Measurements from ENCODE around the gene CLINT1. TPM values are rescaled to one million over a fixed set of nuclear protein-coding genes. Genes with fewer than 3 reads are reported as not detected.

Gene CLINT1
- total RNA-seq, 2 experiments from 2014 or later, result 69.7 to 70.1 TPM

DNA sequence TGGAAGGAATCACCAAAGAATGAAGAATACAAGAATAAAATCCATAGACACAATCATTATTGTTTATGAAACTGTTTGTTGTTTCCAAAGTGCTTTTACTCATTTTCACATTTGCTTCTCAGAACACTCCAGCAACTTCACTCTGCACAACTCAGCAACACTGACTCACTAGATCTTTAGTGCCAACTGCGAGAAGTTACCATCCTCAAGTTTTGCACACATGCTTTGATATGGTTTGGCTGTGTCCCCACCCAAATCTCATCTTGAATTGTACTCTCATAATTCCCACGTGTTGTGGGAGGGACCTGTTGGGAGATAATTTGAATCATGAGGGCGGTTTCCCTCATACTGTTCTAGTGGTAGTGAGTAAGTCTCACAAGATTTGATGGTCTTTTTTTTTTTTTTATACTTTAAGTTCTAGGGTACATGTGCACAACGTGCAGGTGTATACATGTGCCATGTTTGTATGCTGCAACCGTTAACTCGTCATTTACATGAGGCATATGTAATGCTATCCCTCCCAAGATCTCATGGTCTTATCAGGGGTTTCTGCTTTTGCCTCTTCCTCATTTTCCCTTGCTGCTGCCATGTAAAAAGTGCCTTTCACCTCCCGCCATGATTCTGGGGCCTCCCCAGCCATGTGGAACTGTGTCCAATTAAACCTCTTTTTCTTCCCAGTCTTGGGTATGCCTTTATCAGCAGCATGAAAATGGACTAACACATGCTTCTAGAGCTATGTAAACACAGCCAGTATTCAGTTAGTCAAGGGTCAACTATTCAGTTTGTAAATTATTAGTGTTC is 36.9 kb downstream of the CLINT1 start:
- Mint-ChIP-seq H3K27me3 (no peaks in the 10 kb centered on the region), H3K4me3 (no peak overlapping the region), H3K4me1 (peaks cover 6% of the 10 kb centered on the region), H3K27ac (no peak overlapping the region), H3K36me3 (peaks cover 13% of the 10 kb centered on the region), H3K9me3 (no peaks in the 10 kb centered on the region)
- DNase-seq, result no peak
- POLR2A ChIA-PET, result no interaction called here
- no peak for ATAC-seq (ENCODE audit: low read depth)

DNA sequence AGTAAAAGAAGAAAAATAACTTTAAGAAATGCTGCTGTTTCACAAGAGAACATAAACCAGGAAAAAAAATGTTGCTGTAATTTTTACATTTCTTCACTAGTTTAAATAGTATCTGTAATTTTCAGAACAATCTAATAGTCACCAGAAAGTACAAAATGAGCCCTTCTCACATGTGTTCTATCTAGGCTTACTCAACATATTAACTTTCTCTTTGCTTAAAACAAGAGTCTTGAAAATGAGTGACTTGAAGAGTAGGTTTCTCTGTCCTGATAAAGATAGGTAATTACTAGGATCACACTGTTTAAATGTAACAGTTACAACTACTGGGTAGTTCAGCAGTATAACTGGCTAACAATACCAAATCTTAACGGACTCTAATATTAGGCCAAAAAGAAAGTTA is 37.5 kb downstream of the CLINT1 start:
- ATAC-seq (ENCODE audit: low read depth) (no peak), DNase-seq (no peak)
- no peak overlapping the region for H3K27ac Mint-ChIP-seq
- no peaks in the 10 kb centered on the region for H3K27me3 Mint-ChIP-seq
- H3K9me3 Mint-ChIP-seq, result no peaks in the 10 kb centered on the region
- H3K36me3 Mint-ChIP-seq, result peaks cover 13% of the 10 kb centered on the region
- POLR2A ChIA-PET, result no interaction called here
- peaks cover 6% of the 10 kb centered on the region for H3K4me1 Mint-ChIP-seq
- no peak overlapping the region for H3K4me3 Mint-ChIP-seq

DNA sequence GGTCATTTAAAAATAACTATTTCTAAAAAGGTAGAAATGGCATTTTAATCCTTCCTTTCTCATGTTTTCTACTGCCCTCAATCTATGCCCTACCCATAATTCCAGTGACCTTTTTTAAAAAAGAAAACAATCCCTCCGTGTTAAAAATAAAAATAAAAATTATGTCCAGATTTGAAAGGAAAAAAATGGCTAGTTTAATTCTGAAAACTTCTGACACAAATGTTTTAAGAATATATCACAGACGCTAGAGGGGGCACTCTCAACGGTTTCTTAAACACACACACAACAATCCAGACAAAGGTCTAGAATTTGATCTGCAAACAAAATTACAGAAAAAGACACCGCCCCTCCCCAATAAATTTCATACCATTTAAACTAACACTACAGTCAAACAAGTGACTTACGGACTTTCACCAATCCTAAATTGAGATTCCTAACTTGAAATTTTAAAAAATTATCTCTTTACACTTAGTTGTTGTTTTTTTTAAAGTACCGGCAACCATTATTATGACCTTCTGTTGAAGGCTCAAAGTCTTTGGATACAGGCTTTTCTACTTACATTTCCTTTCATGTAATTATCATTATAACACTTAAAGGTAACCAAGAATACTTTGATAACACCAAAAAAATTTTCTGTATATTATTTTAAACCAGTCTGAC is 38.2 kb downstream of the CLINT1 start:
- Mint-ChIP-seq H3K9me3 (no peaks in the 10 kb centered on the region), H3K4me1 (peaks cover 5% of the 10 kb centered on the region), H3K27ac (no peak overlapping the region), H3K4me3 (no peak overlapping the region), H3K27me3 (no peaks in the 10 kb centered on the region), H3K36me3 (peaks cover 13% of the 10 kb centered on the region)
- ATAC-seq (ENCODE audit: low read depth) (no peak), DNase-seq (no peak)
- POLR2A ChIA-PET, result no interaction called here

DNA sequence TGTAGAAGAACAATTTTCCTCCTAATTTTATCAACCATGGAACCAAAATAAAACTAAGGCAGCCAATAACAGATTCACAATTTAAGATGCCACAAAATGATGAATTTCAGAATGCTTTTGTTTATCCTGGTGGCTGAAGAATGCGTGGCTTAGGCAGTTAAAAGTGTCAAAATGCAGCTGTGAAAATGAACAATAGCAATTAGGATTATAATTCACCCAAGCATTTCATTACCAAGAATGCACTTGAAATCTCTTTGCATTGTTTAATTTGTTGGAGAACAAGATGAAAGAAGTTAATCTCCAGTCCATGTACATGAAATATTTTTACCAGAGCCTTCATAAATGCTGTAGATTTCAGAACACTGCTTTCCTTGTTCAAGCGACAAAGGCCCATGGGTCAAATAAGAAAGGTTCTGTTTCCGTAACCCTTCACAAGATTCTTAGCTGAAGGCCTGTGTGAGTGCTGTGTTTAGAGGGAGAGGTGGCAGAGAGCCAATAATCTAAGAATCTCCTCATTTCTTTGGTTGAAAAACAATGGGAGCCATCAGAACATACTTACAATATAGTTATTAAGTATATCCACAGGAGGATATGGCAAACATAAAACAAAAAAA is 39.3 kb downstream of the CLINT1 start:
- DNase-seq, result no peak
- Mint-ChIP-seq H3K27me3 (no peaks in the 10 kb centered on the region), H3K9me3 (no peaks in the 10 kb centered on the region), H3K4me1 (peaks cover 5% of the 10 kb centered on the region), H3K4me3 (no peak overlapping the region), H3K27ac (no peak overlapping the region), H3K36me3 (peaks cover 13% of the 10 kb centered on the region)
- POLR2A ChIA-PET, result no interaction called here
- no peak for ATAC-seq (ENCODE audit: low read depth)

DNA sequence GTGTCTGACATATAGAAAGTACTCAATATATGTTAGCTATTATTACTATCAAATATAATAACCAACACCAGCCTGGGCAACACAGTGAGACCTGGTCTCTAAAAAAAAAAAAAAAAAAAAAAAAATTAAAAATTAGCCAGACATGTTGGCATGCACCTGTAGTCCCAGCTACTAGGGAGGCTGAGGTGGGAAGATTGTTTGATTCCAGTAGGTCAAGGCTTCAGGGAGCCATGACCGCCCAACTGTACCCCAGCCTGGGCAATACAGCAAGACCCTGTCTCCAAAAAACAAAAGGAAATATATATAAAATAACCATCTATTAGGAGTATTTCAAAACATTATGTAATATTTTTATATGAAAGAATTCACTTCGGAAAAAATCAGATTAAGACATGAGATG is 40.6 kb downstream of the CLINT1 start:
- Mint-ChIP-seq H3K27me3 (no peaks in the 10 kb centered on the region), H3K27ac (no peak overlapping the region), H3K36me3 (peaks cover 7% of the 10 kb centered on the region), H3K4me3 (no peak overlapping the region), H3K9me3 (no peaks in the 10 kb centered on the region), H3K4me1 (peaks cover 5% of the 10 kb centered on the region)
- no peak for ATAC-seq (ENCODE audit: low read depth)
- DNase-seq, result no peak
- POLR2A ChIA-PET, result interaction anchor here (0.7 kb wide), 1 partner anchor 466 kb away, joined by 3 read pairs; no protein-coding TSS in a partner anchor

DNA sequence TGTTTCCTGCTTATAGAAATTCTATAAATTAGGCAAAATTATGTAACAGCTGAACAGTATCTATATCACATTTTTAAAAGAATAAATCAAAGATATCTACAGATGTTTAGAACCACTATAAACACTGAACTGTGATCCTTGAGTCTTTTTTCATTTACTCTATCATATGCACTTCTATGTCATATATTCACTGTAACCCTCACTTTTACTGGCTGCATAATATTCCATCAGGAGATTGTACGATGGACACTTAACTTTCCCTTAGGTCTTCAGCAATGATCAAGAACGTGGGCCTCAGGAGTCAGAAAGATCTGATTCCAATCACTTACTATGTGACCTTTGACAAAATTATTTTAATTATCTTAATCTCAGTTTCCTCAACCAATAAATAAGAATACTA is 41.0 kb downstream of the CLINT1 start:
- H3K4me1 Mint-ChIP-seq, result peaks cover 5% of the 10 kb centered on the region
- no peak overlapping the region for H3K4me3 Mint-ChIP-seq
- no peaks in the 10 kb centered on the region for H3K9me3 Mint-ChIP-seq
- H3K27ac Mint-ChIP-seq, result no peak overlapping the region
- ATAC-seq (ENCODE audit: low read depth) (no peak), DNase-seq (no peak)
- H3K27me3 Mint-ChIP-seq, result no peaks in the 10 kb centered on the region
- POLR2A ChIA-PET, result no interaction called here
- peaks cover 7% of the 10 kb centered on the region for H3K36me3 Mint-ChIP-seq

DNA sequence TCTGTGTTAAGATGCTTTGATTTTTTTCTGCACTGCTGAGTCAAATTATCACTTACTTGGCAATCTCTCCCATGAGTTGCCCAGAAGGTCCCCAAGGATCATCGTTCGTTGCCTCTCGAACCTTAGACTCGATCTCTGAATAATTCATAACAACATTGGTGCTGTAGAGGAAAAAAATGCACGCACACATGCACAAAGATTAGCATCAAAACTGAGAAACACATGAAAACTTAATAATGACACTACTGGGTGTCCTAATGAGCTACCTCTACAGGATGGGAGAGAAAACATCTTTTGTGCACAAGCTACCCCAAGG is 41.6 kb downstream of the CLINT1 start:
- Mint-ChIP-seq H3K36me3 (peaks cover 7% of the 10 kb centered on the region), H3K9me3 (no peaks in the 10 kb centered on the region), H3K27ac (no peak overlapping the region), H3K4me1 (peaks cover 5% of the 10 kb centered on the region), H3K4me3 (no peak overlapping the region), H3K27me3 (no peaks in the 10 kb centered on the region)
- POLR2A ChIA-PET, result interaction anchor here (0.9 kb wide), 1 partner anchor 132 kb away, joined by 3 read pairs; no protein-coding TSS in a partner anchor
- ATAC-seq (ENCODE audit: low read depth) (no peak), DNase-seq (no peak)

DNA sequence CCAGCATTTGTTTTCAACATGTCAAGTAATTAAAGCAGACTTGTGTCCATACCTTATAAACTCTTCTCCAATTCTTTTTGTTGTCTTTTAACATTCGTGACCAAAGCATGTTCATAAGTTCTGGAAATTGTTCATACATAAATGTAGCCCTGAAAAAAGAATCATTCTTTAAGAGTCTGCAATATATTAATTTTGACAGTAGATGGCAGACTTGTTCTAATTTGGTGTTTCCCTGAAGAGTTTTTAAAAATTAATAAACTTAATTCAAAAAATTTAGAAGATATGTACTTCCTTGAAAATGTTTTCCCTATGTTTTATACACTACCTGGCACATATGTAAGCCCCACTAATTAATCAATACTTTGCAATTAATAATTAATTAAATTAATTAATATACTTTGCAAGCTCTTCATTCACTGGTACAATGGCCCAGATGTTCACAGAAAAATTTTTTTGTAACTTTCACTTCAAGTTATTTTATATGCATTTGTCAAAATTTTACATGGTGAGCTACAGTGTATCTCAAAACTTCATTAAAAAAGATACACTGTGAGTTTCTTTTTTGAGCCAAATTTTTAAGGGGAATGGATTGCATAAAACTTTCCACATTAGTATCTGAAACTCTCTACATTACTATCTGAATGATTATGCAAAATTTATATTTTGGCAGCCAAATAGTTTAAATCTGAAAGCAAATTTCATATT is 42.1 kb downstream of the CLINT1 start:
- Mint-ChIP-seq H3K4me1 (peaks cover 5% of the 10 kb centered on the region), H3K27me3 (no peaks in the 10 kb centered on the region), H3K9me3 (no peaks in the 10 kb centered on the region), H3K27ac (no peak overlapping the region), H3K4me3 (no peak overlapping the region), H3K36me3 (peaks cover 5% of the 10 kb centered on the region)
- DNase-seq (no peak), ATAC-seq (ENCODE audit: low read depth) (no peak)
- POLR2A ChIA-PET, result interaction anchor here (0.9 kb wide), 1 partner anchor 132 kb away, joined by 3 read pairs; no protein-coding TSS in a partner anchor

DNA sequence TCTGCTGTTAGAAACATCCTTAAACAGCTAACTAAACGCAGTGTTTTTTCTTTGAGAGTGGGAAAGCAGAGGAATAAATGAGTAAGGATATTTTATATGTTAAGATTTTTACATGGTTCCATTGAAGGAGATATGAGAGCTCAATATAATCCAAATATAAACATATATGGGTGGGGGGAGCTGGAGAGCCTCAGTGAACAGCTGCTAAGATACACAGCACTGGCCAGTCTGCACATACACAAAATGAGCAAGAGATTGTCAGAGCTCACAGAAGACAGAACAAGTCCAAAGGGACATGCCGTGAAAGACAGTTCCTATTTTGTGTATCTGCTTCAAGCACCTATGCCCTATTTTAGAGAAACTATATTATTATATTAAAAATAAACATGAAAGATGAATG is 46.9 kb downstream of the CLINT1 start:
- POLR2A ChIA-PET, result no interaction called here
- no peak for DNase-seq
- no peak overlapping the region for H3K4me3 Mint-ChIP-seq
- no peak overlapping the region for H3K27ac Mint-ChIP-seq
- H3K4me1 Mint-ChIP-seq, result no peaks in the 10 kb centered on the region
- H3K9me3 Mint-ChIP-seq, result no peaks in the 10 kb centered on the region
- no peak for ATAC-seq (ENCODE audit: low read depth)
- H3K27me3 Mint-ChIP-seq, result no peaks in the 10 kb centered on the region
- peaks cover 8% of the 10 kb centered on the region for H3K36me3 Mint-ChIP-seq

DNA sequence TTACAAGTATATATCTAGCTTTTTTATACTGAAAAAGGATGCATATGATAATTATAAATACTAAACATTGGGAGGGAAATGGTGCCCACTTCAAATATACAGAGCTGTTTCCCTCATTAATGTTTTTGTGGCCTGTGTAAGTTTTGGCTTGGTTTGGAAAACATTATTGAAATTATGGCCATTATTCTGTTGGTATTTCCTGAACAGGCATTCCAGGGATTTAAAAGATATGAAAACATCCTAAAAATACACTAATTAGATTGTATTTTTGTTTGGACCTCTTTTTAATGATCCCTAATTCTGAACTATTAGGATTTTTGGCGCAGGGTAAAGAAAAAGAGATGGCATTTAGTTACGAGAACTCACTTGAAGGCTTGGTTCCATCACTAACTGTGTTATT is 50.9 kb downstream of the CLINT1 start:
- POLR2A ChIA-PET, result no interaction called here

DNA sequence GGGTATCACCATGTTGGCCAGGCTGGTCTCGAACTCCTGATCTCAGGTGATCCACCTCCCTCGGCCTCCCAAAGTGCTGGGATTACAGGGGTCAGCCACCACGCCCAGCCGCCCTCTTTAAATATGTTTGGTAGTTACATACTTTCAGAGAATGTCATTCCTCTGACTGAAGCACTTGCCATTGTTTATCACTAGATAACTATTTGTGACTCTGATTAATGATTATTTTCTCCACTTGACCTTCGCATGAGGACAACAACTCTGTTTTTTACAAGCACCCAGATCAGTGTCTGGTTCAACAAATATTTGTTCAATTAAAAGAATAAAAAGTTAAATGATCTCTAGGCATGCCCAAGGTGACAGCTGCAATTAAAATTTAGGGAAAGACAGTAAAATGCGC is 56.2 kb downstream of the CLINT1 start:
- Mint-ChIP-seq H3K9me3 (no peaks in the 10 kb centered on the region), H3K27me3 (no peaks in the 10 kb centered on the region), H3K36me3 (peaks cover 15% of the 10 kb centered on the region), H3K4me3 (no peak overlapping the region), H3K4me1 (no peaks in the 10 kb centered on the region), H3K27ac (no peak overlapping the region)
- ATAC-seq (ENCODE audit: low read depth) (no peak), DNase-seq (no peak)
- POLR2A ChIA-PET, result no interaction called here

More for the DNA sequence above, 50.9 kb downstream of the CLINT1 start:
- no peaks in the 10 kb centered on the region for H3K9me3 Mint-ChIP-seq
- DNase-seq, result no peak
- ATAC-seq (ENCODE audit: low read depth), result no peak
- H3K27me3 Mint-ChIP-seq, result no peaks in the 10 kb centered on the region
- no peaks in the 10 kb centered on the region for H3K4me1 Mint-ChIP-seq
- H3K4me3 Mint-ChIP-seq, result no peak overlapping the region
- peaks cover 19% of the 10 kb centered on the region for H3K36me3 Mint-ChIP-seq
- H3K27ac Mint-ChIP-seq, result no peak overlapping the region

DNA sequence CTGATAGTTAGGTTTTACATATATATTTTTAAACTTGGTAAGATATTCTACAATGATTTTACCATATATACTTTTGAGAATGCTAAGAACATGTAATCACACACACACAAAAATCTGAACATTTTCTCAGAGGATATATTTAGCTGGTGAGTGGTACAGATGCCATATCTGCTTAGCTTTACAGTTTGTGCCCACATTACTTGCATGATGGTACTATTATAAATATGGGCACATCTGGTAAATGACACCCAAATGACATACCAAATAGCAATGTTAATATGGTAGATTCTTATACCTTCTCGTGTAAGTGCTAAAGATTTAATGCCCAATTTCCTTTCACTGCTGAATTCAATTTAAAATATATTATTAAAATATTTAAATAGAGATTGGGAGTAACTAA is 58.8 kb downstream of the CLINT1 start:
- no peak overlapping the region for H3K27ac Mint-ChIP-seq
- POLR2A ChIA-PET, result no interaction called here
- no peaks in the 10 kb centered on the region for H3K4me1 Mint-ChIP-seq
- H3K36me3 Mint-ChIP-seq, result peaks cover 14% of the 10 kb centered on the region
- H3K27me3 Mint-ChIP-seq, result no peaks in the 10 kb centered on the region
- H3K4me3 Mint-ChIP-seq, result no peak overlapping the region
- H3K9me3 Mint-ChIP-seq, result no peaks in the 10 kb centered on the region
- ATAC-seq (ENCODE audit: low read depth) (no peak), DNase-seq (no peak)

DNA sequence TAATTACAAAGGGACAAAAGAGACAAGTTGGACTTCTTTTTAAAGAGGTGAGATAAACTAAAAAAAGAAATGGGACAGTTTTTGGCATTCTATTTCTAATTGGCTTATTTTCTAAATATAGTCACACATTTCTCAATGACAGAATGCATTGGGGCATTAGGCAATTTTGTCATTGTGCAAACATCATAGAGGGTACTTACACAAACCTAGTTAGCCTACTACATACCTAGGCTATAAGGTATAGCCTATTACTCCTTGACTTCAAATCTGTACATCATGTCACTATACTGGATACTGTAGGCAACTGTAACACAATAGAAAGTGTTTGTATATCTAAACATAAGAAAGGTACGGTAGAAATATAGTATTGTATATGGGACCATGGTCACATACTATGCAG is 59.4 kb downstream of the CLINT1 start:
- no peak overlapping the region for H3K4me3 Mint-ChIP-seq
- ATAC-seq (ENCODE audit: low read depth) (no peak), DNase-seq (no peak)
- H3K9me3 Mint-ChIP-seq, result no peaks in the 10 kb centered on the region
- peaks cover 14% of the 10 kb centered on the region for H3K36me3 Mint-ChIP-seq
- H3K4me1 Mint-ChIP-seq, result no peaks in the 10 kb centered on the region
- H3K27ac Mint-ChIP-seq, result no peak overlapping the region
- H3K27me3 Mint-ChIP-seq, result no peaks in the 10 kb centered on the region
- POLR2A ChIA-PET, result no interaction called here

Data from activated naive CD8-positive, alpha-beta T cell treated with anti-CD3 and anti-CD28 coated beads, Interleukin-2, amount 10 ng/mL, durations not matched to agents 7 days and 5 days (primary cell).